Measurements from ENCODE around the gene IFNA10. TPM values are rescaled to one million over a fixed set of nuclear protein-coding genes. Genes with fewer than 3 reads are reported as not detected.
"Not testable (repeated sequence)": the region's sequence is repeated elsewhere in the genome, so short reads cannot be mapped to it uniquely, and the experiment has no call there.

The IFNA10 gene
- not detected in 2 replicates for total RNA-seq
- not detected in 2 replicates for polyA plus RNA-seq

DNA sequence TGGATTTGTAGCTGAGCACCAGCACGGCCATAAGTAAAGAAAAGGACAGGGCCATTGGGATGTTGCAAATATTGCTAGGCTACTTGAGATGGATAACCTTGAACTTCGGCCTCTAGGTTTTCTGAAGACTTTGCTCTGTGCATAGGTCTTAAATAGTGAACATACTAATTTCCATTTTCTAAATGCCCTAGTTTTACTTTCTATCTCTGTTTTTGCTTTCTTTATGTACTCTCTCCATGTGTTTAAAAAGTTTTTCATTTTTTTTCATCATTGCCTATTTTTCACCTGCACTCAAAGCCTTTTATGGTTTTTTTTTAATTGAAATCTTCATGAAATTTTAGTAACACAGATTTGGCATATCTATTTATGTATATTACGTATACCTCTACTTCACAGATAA lies at the start of gene IFNA10:
IFNA10 (minus strand) TSS at position 101 of the 400 bp plus-strand sequence; CDS start at position 55, 46 bp downstream.
- H3K79me2 ChIP-seq; H3K4me1 ChIP-seq (ENCODE audit: insufficient read depth); H3K27me3 ChIP-seq; H4K20me1 ChIP-seq (ENCODE audit: insufficient read depth, poor library complexity, severe bottlenecking); H3K9me2 ChIP-seq (replicated peaks; ENCODE audit: insufficient read depth); DNase-seq (ENCODE audit: low spot score); H3K9me3 ChIP-seq (ENCODE audit: low read depth); H3K4me2 ChIP-seq; H2AFZ ChIP-seq; H3K4me3 ChIP-seq; H3K27ac ChIP-seq; H3K36me3 ChIP-seq (replicated peaks; ENCODE audit: insufficient read depth, low read depth): not testable (repeated sequence)
- WGBS (ENCODE audit: low lambda C conversion rate, missing lambda C conversion rate): 88% methylated on average over 3 of the region's 3 CpGs

- 78% methylated on average over 5 of the region's 5 CpGs for WGBS (ENCODE audit: low lambda C conversion rate, missing lambda C conversion rate)
- H3K79me2 ChIP-seq: no peaks in the 10 kb centered on the region
- H2AFZ ChIP-seq: no peak overlapping the region
- H3K9me3 ChIP-seq (ENCODE audit: low read depth): no peaks in the 10 kb centered on the region
- peaks cover 19% of the 10 kb centered on the region for H3K27me3 ChIP-seq
- no peak overlapping the region for H3K4me2 ChIP-seq
- H4K20me1 ChIP-seq (ENCODE audit: insufficient read depth, poor library complexity, severe bottlenecking): no peaks in the 10 kb centered on the region
- no peaks in the 10 kb centered on the region for H3K9me2 ChIP-seq (replicated peaks; ENCODE audit: insufficient read depth)
- no peak for DNase-seq (ENCODE audit: low spot score)
- H3K36me3 ChIP-seq (replicated peaks; ENCODE audit: insufficient read depth, low read depth): no peaks in the 10 kb centered on the region
- no peaks in the 10 kb centered on the region for H3K4me1 ChIP-seq (ENCODE audit: insufficient read depth)
- TF ChIP-seq, protein P1, sequence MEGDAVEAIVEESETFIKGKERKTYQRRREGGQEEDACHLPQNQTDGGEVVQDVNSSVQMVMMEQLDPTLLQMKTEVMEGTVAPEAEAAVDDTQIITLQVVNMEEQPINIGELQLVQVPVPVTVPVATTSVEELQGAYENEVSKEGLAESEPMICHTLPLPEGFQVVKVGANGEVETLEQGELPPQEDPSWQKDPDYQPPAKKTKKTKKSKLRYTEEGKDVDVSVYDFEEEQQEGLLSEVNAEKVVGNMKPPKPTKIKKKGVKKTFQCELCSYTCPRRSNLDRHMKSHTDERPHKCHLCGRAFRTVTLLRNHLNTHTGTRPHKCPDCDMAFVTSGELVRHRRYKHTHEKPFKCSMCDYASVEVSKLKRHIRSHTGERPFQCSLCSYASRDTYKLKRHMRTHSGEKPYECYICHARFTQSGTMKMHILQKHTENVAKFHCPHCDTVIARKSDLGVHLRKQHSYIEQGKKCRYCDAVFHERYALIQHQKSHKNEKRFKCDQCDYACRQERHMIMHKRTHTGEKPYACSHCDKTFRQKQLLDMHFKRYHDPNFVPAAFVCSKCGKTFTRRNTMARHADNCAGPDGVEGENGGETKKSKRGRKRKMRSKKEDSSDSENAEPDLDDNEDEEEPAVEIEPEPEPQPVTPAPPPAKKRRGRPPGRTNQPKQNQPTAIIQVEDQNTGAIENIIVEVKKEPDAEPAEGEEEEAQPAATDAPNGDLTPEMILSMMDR (IDR thresholded peaks at IDR 0.05; ENCODE audit: poor library complexity): no peak
- TF ChIP-seq EZH2 (IDR thresholded peaks at IDR 0.05; ENCODE audit: borderline replicate concordance): no peak
- no peak for TF ChIP-seq EZH2phosphoT487 (IDR thresholded peaks at IDR 0.05; ENCODE audit: low read depth, severe bottlenecking, unreplicated experiment)
- no peak overlapping the region for H3K27ac ChIP-seq
- H3K4me3 ChIP-seq: no peak overlapping the region
Observed at GRCh38 chr9:21255538-21256212, 48.7 kb upstream of the IFNA10 start.

DNA sequence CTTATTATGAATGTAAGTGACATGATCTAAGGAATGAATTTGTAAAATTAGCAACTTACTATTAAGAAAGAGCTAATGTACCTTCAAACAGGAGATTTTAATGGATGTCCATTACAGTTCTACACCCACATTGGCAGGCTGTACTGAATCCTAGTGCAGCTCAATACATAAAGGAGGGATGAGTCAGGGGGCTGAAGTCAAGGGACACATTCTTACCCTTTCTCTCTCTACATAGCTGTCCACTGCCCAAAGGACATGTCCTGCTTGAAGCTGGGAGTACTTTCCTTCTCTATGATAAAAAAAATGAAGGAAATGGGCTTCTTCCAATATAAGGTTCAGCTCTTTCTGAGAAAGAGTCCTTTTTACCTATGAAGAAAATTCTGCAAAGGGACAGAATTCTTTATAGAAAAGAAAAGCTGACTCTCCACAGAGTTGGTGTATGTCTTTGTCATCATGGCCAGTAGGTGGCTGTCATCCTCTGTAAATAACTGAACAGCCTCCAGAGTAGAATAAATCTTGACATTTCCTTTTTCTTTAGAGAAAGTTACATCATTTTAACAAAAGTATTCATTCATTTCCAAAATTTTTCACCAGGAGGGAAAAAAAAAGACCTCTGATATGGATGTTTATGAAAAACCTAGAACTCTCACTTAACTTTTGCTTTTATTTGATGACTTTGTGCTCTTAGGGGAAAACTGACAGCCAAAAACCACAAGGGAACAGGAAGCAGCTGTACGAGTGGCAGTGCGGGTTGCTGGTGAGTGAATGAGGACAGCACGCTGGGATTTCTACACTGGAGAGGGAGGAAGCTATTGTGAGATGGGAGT lies 46.0 kb upstream of the IFNA10 start:
- no peak overlapping the region for H3K27ac ChIP-seq
- H3K79me2 ChIP-seq: no peaks in the 10 kb centered on the region
- no peaks in the 10 kb centered on the region for H3K36me3 ChIP-seq (replicated peaks; ENCODE audit: insufficient read depth, low read depth)
- no peaks in the 10 kb centered on the region for H3K9me3 ChIP-seq (ENCODE audit: low read depth)
- no peak overlapping the region for H3K4me3 ChIP-seq
- H3K4me1 ChIP-seq (ENCODE audit: insufficient read depth): no peaks in the 10 kb centered on the region
- no peaks in the 10 kb centered on the region for H3K9me2 ChIP-seq (replicated peaks; ENCODE audit: insufficient read depth)
- H2AFZ ChIP-seq: peak overlapping the region; percentile 58
- no peaks in the 10 kb centered on the region for H4K20me1 ChIP-seq (ENCODE audit: insufficient read depth, poor library complexity, severe bottlenecking)
- peaks cover 31% of the 10 kb centered on the region for H3K27me3 ChIP-seq
- peak; percentile 32 for DNase-seq (ENCODE audit: low spot score)
- 3% methylated on average over 3 of the region's 3 CpGs for WGBS (ENCODE audit: low lambda C conversion rate, missing lambda C conversion rate)
- peak overlapping the region; percentile 65 for H3K4me2 ChIP-seq
- TF ChIP-seq EZH2 (IDR thresholded peaks at IDR 0.05; ENCODE audit: borderline replicate concordance): no peak
- TF ChIP-seq, protein P1 (IDR thresholded peaks at IDR 0.05; ENCODE audit: poor library complexity): peak; percentile 63
- no peak for TF ChIP-seq EZH2phosphoT487 (IDR thresholded peaks at IDR 0.05; ENCODE audit: low read depth, severe bottlenecking, unreplicated experiment)

- WGBS (ENCODE audit: low lambda C conversion rate, missing lambda C conversion rate): 70% methylated on average over 4 of the region's 4 CpGs
- DNase-seq (ENCODE audit: low spot score): no peak
- no peak overlapping the region for H3K4me3 ChIP-seq
- H3K4me2 ChIP-seq: no peak overlapping the region
- no peaks in the 10 kb centered on the region for H3K36me3 ChIP-seq (replicated peaks; ENCODE audit: insufficient read depth, low read depth)
- H3K9me2 ChIP-seq (replicated peaks; ENCODE audit: insufficient read depth): no peaks in the 10 kb centered on the region
- no peaks in the 10 kb centered on the region for H4K20me1 ChIP-seq (ENCODE audit: insufficient read depth, poor library complexity, severe bottlenecking)
- H3K79me2 ChIP-seq: no peaks in the 10 kb centered on the region
- no peaks in the 10 kb centered on the region for H3K9me3 ChIP-seq (ENCODE audit: low read depth)
- no peak overlapping the region for H3K27ac ChIP-seq
- peaks cover 29% of the 10 kb centered on the region for H3K27me3 ChIP-seq
- no peaks in the 10 kb centered on the region for H3K4me1 ChIP-seq (ENCODE audit: insufficient read depth)
- H2AFZ ChIP-seq: no peak overlapping the region
- TF ChIP-seq, protein P1 (IDR thresholded peaks at IDR 0.05; ENCODE audit: poor library complexity): no peak
- TF ChIP-seq EZH2phosphoT487 (IDR thresholded peaks at IDR 0.05; ENCODE audit: low read depth, severe bottlenecking, unreplicated experiment) (no peak), EZH2 (IDR thresholded peaks at IDR 0.05; ENCODE audit: borderline replicate concordance) (no peak)
Observed at GRCh38 chr9:21251638-21252037, 44.7 kb upstream of the IFNA10 start.
